ENCODE data around the gene AURKAIP1.

The AURKAIP1 gene

GRCh38 chr1:1333551-1334241, 41.3 kb downstream of the AURKAIP1 start:
- DNase-seq (ENCODE audit: low read depth in 1 of 2, low spot score in 1 of 2), result no peak
- no peak for TF ChIP-seq JUND (IDR thresholded peaks at IDR 0.05; ENCODE audit: low read depth)
- in situ Hi-C loops (cut with HindIII; ENCODE audit: low pct_unique_long_range_greater_than_20kb, low sequenced_read_pairs), result no loop called here

- no peak for DNase-seq (ENCODE audit: low read depth in 1 of 2, low spot score in 1 of 2)
- no peak for TF ChIP-seq JUND (IDR thresholded peaks at IDR 0.05; ENCODE audit: low read depth)
- in situ Hi-C loops (cut with HindIII; ENCODE audit: low pct_unique_long_range_greater_than_20kb, low sequenced_read_pairs), result no loop called here
These were observed 42.1 kb downstream of the AURKAIP1 start for GRCh38 chr1:1332774-1333480.

GRCh38 chr1:1332031-1332755, 42.8 kb downstream of the AURKAIP1 start:
- no peak for DNase-seq (ENCODE audit: low read depth in 1 of 2, low spot score in 1 of 2)
- no peak for TF ChIP-seq JUND (IDR thresholded peaks at IDR 0.05; ENCODE audit: low read depth)
- in situ Hi-C loops (cut with HindIII; ENCODE audit: low pct_unique_long_range_greater_than_20kb, low sequenced_read_pairs), result no loop called here

- no peak for DNase-seq (ENCODE audit: low read depth in 1 of 2, low spot score in 1 of 2)
- in situ Hi-C loops (cut with HindIII; ENCODE audit: low pct_unique_long_range_greater_than_20kb, low sequenced_read_pairs), result no loop called here
These were observed 43.7 kb downstream of the AURKAIP1 start, which contains the start of gene TAS1R3 for GRCh38 chr1:1331068-1331965. TAS1R3 (plus strand) TSS chr1:1331280; CDS start chr1:1331346, 66 bp downstream.

GRCh38 chr1:1330366-1331067, 44.5 kb downstream of the AURKAIP1 start:
- no peak for DNase-seq (ENCODE audit: low read depth in 1 of 2, low spot score in 1 of 2)
- in situ Hi-C loops (cut with HindIII; ENCODE audit: low pct_unique_long_range_greater_than_20kb, low sequenced_read_pairs), result no loop called here

More at GRCh38 chr1:1331068-1331965, 43.7 kb downstream of the AURKAIP1 start, which contains the start of gene TAS1R3:
- no peak for TF ChIP-seq JUND (IDR thresholded peaks at IDR 0.05; ENCODE audit: low read depth)

GRCh38 chr1:1329304-1330210, 45.5 kb downstream of the AURKAIP1 start:
- no peak for DNase-seq (ENCODE audit: low read depth in 1 of 2, low spot score in 1 of 2)
- no peak for TF ChIP-seq JUND (IDR thresholded peaks at IDR 0.05; ENCODE audit: low read depth)
- in situ Hi-C loops (cut with HindIII; ENCODE audit: low pct_unique_long_range_greater_than_20kb, low sequenced_read_pairs), result no loop called here

More at GRCh38 chr1:1330366-1331067, 44.5 kb downstream of the AURKAIP1 start:
- TF ChIP-seq JUND (IDR thresholded peaks at IDR 0.05; ENCODE audit: low read depth), result no peak

GRCh38 chr1:1328254-1328653, 46.8 kb downstream of the AURKAIP1 start:
- in situ Hi-C loops (cut with HindIII; ENCODE audit: low pct_unique_long_range_greater_than_20kb, low sequenced_read_pairs), result no loop called here
- DNase-seq (ENCODE audit: low read depth in 1 of 2, low spot score in 1 of 2), result no peak
- TF ChIP-seq JUND (IDR thresholded peaks at IDR 0.05; ENCODE audit: low read depth), result no peak

- in situ Hi-C loops (cut with HindIII; ENCODE audit: low pct_unique_long_range_greater_than_20kb, low sequenced_read_pairs), result no loop called here
- TF ChIP-seq JUND (IDR thresholded peaks at IDR 0.05; ENCODE audit: low read depth), result no peak
- DNase-seq (ENCODE audit: low read depth in 1 of 2, low spot score in 1 of 2), result no peak
These were observed 47.7 kb downstream of the AURKAIP1 start for GRCh38 chr1:1327291-1327690.

- no peak for TF ChIP-seq JUND (IDR thresholded peaks at IDR 0.05; ENCODE audit: low read depth)
- in situ Hi-C loops (cut with HindIII; ENCODE audit: low pct_unique_long_range_greater_than_20kb, low sequenced_read_pairs), result no loop called here
- DNase-seq (ENCODE audit: low read depth in 1 of 2, low spot score in 1 of 2), result no peak
These were observed 48.9 kb downstream of the AURKAIP1 start for GRCh38 chr1:1326075-1326605.

- DNase-seq (ENCODE audit: low read depth in 1 of 2, low spot score in 1 of 2), result peak in 1 of 2 experiments; percentile 65
- TF ChIP-seq JUND (IDR thresholded peaks at IDR 0.05; ENCODE audit: low read depth), result no peak
- in situ Hi-C loops (cut with HindIII; ENCODE audit: low pct_unique_long_range_greater_than_20kb, low sequenced_read_pairs), result no loop called here
These were observed 49.5 kb downstream of the AURKAIP1 start for GRCh38 chr1:1325288-1326074.
